ENCODE results near the gene RASGRP3. TPM values are rescaled to one million over a fixed set of nuclear protein-coding genes. Genes with fewer than 3 reads are reported as not detected.

RASGRP3 gene
- total and polyA plus RNA-seq, 9 of the 15 experiments (the other 6 are each of a cell fraction or from before 2014, with no cell fraction given), result 0.18 to 1.7 (median 1.2) TPM

DNA sequence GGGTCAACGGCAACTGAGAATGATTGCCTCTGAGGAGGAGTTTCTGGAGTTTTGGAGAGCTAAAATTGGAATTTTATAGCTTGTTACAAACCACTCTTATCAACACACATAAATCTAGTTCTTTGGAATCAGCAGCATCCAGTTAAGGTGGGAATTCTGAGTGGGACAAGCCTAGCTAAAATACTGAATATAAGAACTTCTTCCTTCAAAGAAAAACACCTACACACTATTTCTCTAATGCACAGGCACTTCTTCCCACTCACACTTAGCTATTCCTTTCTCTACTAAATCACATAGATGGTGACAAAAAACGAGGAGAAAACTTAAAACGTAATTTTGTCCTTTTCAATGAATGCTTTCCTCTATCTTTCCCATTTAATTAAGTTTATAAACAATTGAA lies 79.2 kb downstream of the RASGRP3 start:
- Histone ChIP-seq H3K27ac (ENCODE audit: extremely low read depth, low read depth, low read length) (no peak overlapping the region), H3K4me2 (ENCODE audit: insufficient read depth, low read length) (no peak overlapping the region), H2AFZ (ENCODE audit: low read depth, low read length) (no peak overlapping the region), H3K4me3 (no peak overlapping the region), H3K9me1 (ENCODE audit: control insufficient read depth, insufficient read depth, low read length) (no peaks in the 10 kb centered on the region), H4K20me1 (replicated peaks; ENCODE audit: control insufficient read depth, insufficient read depth, low read length) (no peaks in the 10 kb centered on the region), H3K36me3 (ENCODE audit: control insufficient read depth, insufficient read depth, low read length) (no peaks in the 10 kb centered on the region), H3K9me3 (replicated peaks; ENCODE audit: control insufficient read depth, insufficient read depth, low read depth, low read length) (no peaks in the 10 kb centered on the region), H3K4me1 (replicated peaks in 1 of 2; ENCODE audit: control insufficient read depth in 2 of 2, insufficient read depth in 2 of 2, low read length in 2 of 2) (no peaks in the 10 kb centered on the region), H3K9ac (ENCODE audit: insufficient read depth in 1 of 2, low read depth in 2 of 2, low read length in 2 of 2) (no peak overlapping the region), H3K27me3 (ENCODE audit: control insufficient read depth in 2 of 2, insufficient read depth in 2 of 2, low read length in 2 of 2) (peaks cover 0 to 12% of the 10 kb centered on the region in 2 experiments; a peak in 3 of 5 replicates), H3K79me2 (ENCODE audit: control insufficient read depth, insufficient read depth, low read length) (no peaks in the 10 kb centered on the region)
- BruUV-seq (replicated peaks), result no TSS peak
- CTCF ChIA-PET (ENCODE audit: low intra/inter-chr PET ratio), result no interaction called here
- TF ChIP-seq ZNF79 (CRISPR knock-in tag; IDR thresholded peaks at IDR 0.05; ENCODE audit: low read depth), result no peak
- TF ChIP-seq, protein P1, sequence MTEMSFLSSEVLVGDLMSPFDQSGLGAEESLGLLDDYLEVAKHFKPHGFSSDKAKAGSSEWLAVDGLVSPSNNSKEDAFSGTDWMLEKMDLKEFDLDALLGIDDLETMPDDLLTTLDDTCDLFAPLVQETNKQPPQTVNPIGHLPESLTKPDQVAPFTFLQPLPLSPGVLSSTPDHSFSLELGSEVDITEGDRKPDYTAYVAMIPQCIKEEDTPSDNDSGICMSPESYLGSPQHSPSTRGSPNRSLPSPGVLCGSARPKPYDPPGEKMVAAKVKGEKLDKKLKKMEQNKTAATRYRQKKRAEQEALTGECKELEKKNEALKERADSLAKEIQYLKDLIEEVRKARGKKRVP (CRISPR knock-in tag; IDR thresholded peaks at IDR 0.05), result no peak
- TF ChIP-seq, protein P2, sequence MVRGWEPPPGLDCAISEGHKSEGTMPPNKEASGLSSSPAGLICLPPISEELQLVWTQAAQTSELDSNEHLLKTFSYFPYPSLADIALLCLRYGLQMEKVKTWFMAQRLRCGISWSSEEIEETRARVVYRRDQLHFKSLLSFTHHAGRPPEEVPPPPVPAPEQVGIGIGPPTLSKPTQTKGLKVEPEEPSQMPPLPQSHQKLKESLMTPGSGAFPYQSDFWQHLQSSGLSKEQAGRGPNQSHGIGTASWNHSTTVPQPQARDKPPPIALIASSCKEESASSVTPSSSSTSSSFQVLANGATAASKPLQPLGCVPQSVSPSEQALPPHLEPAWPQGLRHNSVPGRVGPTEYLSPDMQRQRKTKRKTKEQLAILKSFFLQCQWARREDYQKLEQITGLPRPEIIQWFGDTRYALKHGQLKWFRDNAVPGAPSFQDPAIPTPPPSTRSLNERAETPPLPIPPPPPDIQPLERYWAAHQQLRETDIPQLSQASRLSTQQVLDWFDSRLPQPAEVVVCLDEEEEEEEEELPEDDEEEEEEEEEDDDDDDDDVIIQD (CRISPR knock-in tag; IDR thresholded peaks at IDR 0.05), result no peak
- DNase-seq (ENCODE audit: extremely low read depth in 1 of 4, low spot score in 3 of 4), result no peak
- ATAC-seq, result no peak
- in situ Hi-C loops (cut with MboI), result no loop called here
- intact Hi-C loops (cut with micrococcal nuclease), result no loop called here
- FAIRE-seq, result no peak
- WGBS (ENCODE audit: insufficient coverage, low coverage, missing lambda C conversion rate), result 6% methylated on average over 3 of the region's 3 CpGs
- POLR2A ChIA-PET, result no interaction called here

DNA sequence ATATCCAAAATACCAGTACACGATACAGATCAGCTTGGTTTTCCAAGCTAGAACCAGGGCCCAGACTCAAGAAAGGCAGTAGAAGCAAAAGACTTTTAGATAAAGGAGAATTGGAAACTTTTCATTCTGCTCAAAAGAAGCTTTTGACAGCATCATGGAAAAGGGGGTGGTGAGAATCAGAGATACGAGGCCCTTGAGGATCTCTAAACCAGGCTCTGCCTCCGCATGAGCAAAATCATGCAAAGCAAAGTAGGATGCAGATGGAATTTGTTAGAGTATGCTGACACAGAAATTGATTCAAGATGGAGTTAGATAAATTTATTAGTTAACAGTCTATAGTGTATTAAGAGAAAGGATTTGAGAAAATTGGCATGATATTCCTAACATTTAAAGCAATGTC lies 82.9 kb downstream of the RASGRP3 start:
- ChIA-PET CTCF (ENCODE audit: low intra/inter-chr PET ratio) (no interaction called here), POLR2A (no interaction called here)
- no peak for DNase-seq (ENCODE audit: extremely low read depth in 1 of 4, low spot score in 3 of 4)
- Histone ChIP-seq H3K79me2 (ENCODE audit: control insufficient read depth, insufficient read depth, low read length) (no peaks in the 10 kb centered on the region), H3K9me1 (ENCODE audit: control insufficient read depth, insufficient read depth, low read length) (no peaks in the 10 kb centered on the region), H3K4me3 (no peak overlapping the region), H3K36me3 (ENCODE audit: control insufficient read depth, insufficient read depth, low read length) (no peaks in the 10 kb centered on the region), H4K20me1 (replicated peaks; ENCODE audit: control insufficient read depth, insufficient read depth, low read length) (no peaks in the 10 kb centered on the region), H3K9ac (ENCODE audit: insufficient read depth in 1 of 2, low read depth in 2 of 2, low read length in 2 of 2) (no peak overlapping the region), H3K27me3 (ENCODE audit: control insufficient read depth in 2 of 2, insufficient read depth in 2 of 2, low read length in 2 of 2) (peaks cover 2 to 12% of the 10 kb centered on the region in 2 experiments; a peak in 3 of 5 replicates), H3K27ac (ENCODE audit: extremely low read depth, low read depth, low read length) (no peak overlapping the region), H2AFZ (ENCODE audit: low read depth, low read length) (no peak overlapping the region), H3K4me1 (replicated peaks in 1 of 2; ENCODE audit: control insufficient read depth in 2 of 2, insufficient read depth in 2 of 2, low read length in 2 of 2) (no peaks in the 10 kb centered on the region), H3K4me2 (ENCODE audit: insufficient read depth, low read length) (no peak overlapping the region), H3K9me3 (replicated peaks; ENCODE audit: control insufficient read depth, insufficient read depth, low read depth, low read length) (no peaks in the 10 kb centered on the region)
- no peak for ATAC-seq
- TF ChIP-seq SMC3 (conservative IDR thresholded peaks at IDR 0.05; ENCODE audit: insufficient read depth, low read depth, low read length), result no peak
- TF ChIP-seq MED1 (CRISPR knock-in tag; IDR thresholded peaks at IDR 0.05; ENCODE audit: borderline replicate concordance), result no peak
- BruUV-seq (replicated peaks), result no TSS peak
- no peak for FAIRE-seq
- 0% methylated on average over 3 of the region's 3 CpGs for WGBS (ENCODE audit: insufficient coverage, low coverage, missing lambda C conversion rate)
- in situ Hi-C loops (cut with MboI), result no loop called here
- intact Hi-C loops (cut with micrococcal nuclease), result no loop called here

Data from K562 (cell line).